GM19397 (cell line): ENCODE results near the gene TMEM258.

Experiments used
- ATAC-seq: cut with Tn5 transposase; IDR thresholded peaks from one replicate; pipeline ENCODE4 v1.9.1; 2021; ENCODE audit warnings: mild to moderate bottlenecking, moderate library complexity; ENCODE audit not compliant: unreplicated experiment

Gene TMEM258

GRCh38 chr11:61826930-61827570, 34.7 kb upstream of the TMEM258 start:
- no peak for ATAC-seq

GRCh38 chr11:61820174-61820573, 27.8 kb upstream of the TMEM258 start:
- ATAC-seq: no peak

GRCh38 chr11:61817471-61818202, 25.2 kb upstream of the TMEM258 start:
- no peak for ATAC-seq

GRCh38 chr11:61816736-61817455, 24.5 kb upstream of the TMEM258 start, which contains the start of gene FADS1:
Gene FADS1 (minus strand): TSS chr11:61817003. CDS start chr11:61816929, 74 bp downstream.
- peak; percentile 50 for ATAC-seq

GRCh38 chr11:61815790-61816735, 23.7 kb upstream of the TMEM258 start:
- peak; percentile 23 for ATAC-seq

- peak; percentile 56 for ATAC-seq
Measured at GRCh38 chr11:61814958-61815789, 22.8 kb upstream of the TMEM258 start.

GRCh38 chr11:61814247-61814957, 22.0 kb upstream of the TMEM258 start:
- ATAC-seq: no peak

GRCh38 chr11:61812736-61813411, 20.5 kb upstream of the TMEM258 start:
- no peak for ATAC-seq

- no peak for ATAC-seq
Measured at GRCh38 chr11:61811831-61812230, 19.4 kb upstream of the TMEM258 start.

- ATAC-seq: no peak
Measured at GRCh38 chr11:61810671-61811175, 18.3 kb upstream of the TMEM258 start.

GRCh38 chr11:61806785-61807184, 14.4 kb upstream of the TMEM258 start:
- ATAC-seq: no peak

GRCh38 chr11:61805146-61805545, 12.7 kb upstream of the TMEM258 start:
- no peak for ATAC-seq

- no peak for ATAC-seq
Measured at GRCh38 chr11:61803889-61804647, 11.7 kb upstream of the TMEM258 start.

- ATAC-seq: no peak
Measured at GRCh38 chr11:61802605-61803004, 10.2 kb upstream of the TMEM258 start.

GRCh38 chr11:61800331-61801281, 8.2 kb upstream of the TMEM258 start:
- no peak for ATAC-seq

GRCh38 chr11:61799665-61800284, 7.4 kb upstream of the TMEM258 start:
- no peak for ATAC-seq
